HepG2 (cell line): ENCODE data around the gene LY6G5B. TPM values are rescaled to one million over a fixed set of nuclear protein-coding genes. Genes with fewer than 3 reads are reported as not detected.
A peak's percentile ranks its signal among the peaks of the same experiment; 100 is the strongest.

Experiments
- DNMT1 ChIP-seq: sonication (generic); formaldehyde crosslinking; IDR thresholded peaks from 2 replicates; pipeline ENCODE4 v1.5.1; 2020; ENCODE audit warnings: mild to moderate bottlenecking, missing genetic modification reagents
- FOSL1 ChIP-seq: sonication (generic); formaldehyde crosslinking; IDR thresholded peaks from 2 replicates; pipeline ENCODE4 v1.9.0; 2021; ENCODE audit warnings: missing genetic modification reagents, borderline replicate concordance
- HDAC1 ChIP-seq: sonication (generic); formaldehyde crosslinking; IDR thresholded peaks from 2 replicates; pipeline ENCODE4 v1.5.1; 2020; ENCODE audit warnings: mild to moderate bottlenecking, missing genetic modification reagents
- MIER3 ChIP-seq: IDR thresholded peaks from 2 replicates; pipeline ENCODE4 v1.6.1; 2016; ENCODE audit warnings: missing compliant biosample characterization, borderline replicate concordance
- RFX1 ChIP-seq: fragments of 450-650 bp; IDR thresholded peaks from 2 replicates; pipeline ENCODE4 v1.6.1; 2017
- SKI ChIP-seq: fragments of 450-650 bp; IDR thresholded peaks from one replicate; pipeline ENCODE4 v1.6.1; 2018; ENCODE audit warnings: mild to moderate bottlenecking; ENCODE audit not compliant: partially characterized antibody
- THAP7 ChIP-seq: sonication (generic); formaldehyde crosslinking; IDR thresholded peaks from 2 replicates; pipeline ENCODE4 v1.8.1; 2023; ENCODE audit warnings: mild to moderate bottlenecking, missing genetic modification reagents
- ZFY ChIP-seq: sonication (generic); formaldehyde crosslinking; IDR thresholded peaks from 2 replicates; pipeline ENCODE4 v1.4.0; 2020; ENCODE audit warnings: missing genetic modification reagents
- ZNF138 ChIP-seq: sonication (generic); formaldehyde crosslinking; IDR thresholded peaks from 2 replicates; pipeline ENCODE4 v1.5.0; 2020; ENCODE audit warnings: mild to moderate bottlenecking, low read depth, missing genetic modification reagents
- ZNF180 ChIP-seq: sonication (generic); formaldehyde crosslinking; IDR thresholded peaks from 2 replicates; pipeline ENCODE4 v1.4.0; 2020; ENCODE audit warnings: low read depth, missing genetic modification reagents, borderline replicate concordance
- ZNF232 ChIP-seq: sonication (generic); formaldehyde crosslinking; IDR thresholded peaks from 2 replicates; pipeline ENCODE4 v1.4.0; 2020; ENCODE audit warnings: missing genetic modification reagents, borderline replicate concordance
- ZNF292 ChIP-seq: sonication (generic); formaldehyde crosslinking; IDR thresholded peaks from 2 replicates; pipeline ENCODE4 v1.8.1; 2022; ENCODE audit warnings: mild to moderate bottlenecking, low read depth, missing genetic modification reagents, borderline replicate concordance
- ZNF333 ChIP-seq: sonication (generic); formaldehyde crosslinking; IDR thresholded peaks from 2 replicates; pipeline ENCODE4 v1.4.0; 2020; ENCODE audit warnings: mild to moderate bottlenecking, missing genetic modification reagents, borderline replicate concordance
- ZNF512 ChIP-seq: sonication (generic); formaldehyde crosslinking; IDR thresholded peaks from 2 replicates; pipeline ENCODE4 v1.4.0; 2020; ENCODE audit warnings: mild to moderate bottlenecking, missing genetic modification reagents
- ZNF773 ChIP-seq: sonication (generic); formaldehyde crosslinking; IDR thresholded peaks from 2 replicates; pipeline ENCODE4 v1.4.0; 2020; ENCODE audit warnings: missing genetic modification reagents, borderline replicate concordance
- polyA plus RNA-seq, 8 experiments: library from polyadenylated mRNA; depleted of rRNA in 3 of 8; stranded (reverse) in 7 of 8; unstranded in 1 of 8; fragments of >200 nt; fragmentation: Illumina TruSeq in 4 of 8; extraction: Trizol in 4 of 8; gene quantifications; 2 replicates each; pipeline versions ENCODE4 v1.2.1 to v1.2.3, GENCODE V29; 2011 to 2016; ENCODE audit warnings: low read depth in 4 of 8, missing spikeins in 1 of 8, mixed read lengths in 1 of 8; ENCODE audit not compliant: insufficient read depth in 1 of 8
- total RNA-seq, 5 experiments: library from RNA; depleted of rRNA; stranded (reverse); fragments of >200 nt; fragmentation: Illumina TruSeq; extraction: Trizol; gene quantifications; 2 replicates each; pipeline ENCODE4 v1.2.3, GENCODE V29; 2016; ENCODE audit warnings: low read depth in 1 of 5
- TF ChIP-seq, protein P1 (sequence below): IDR thresholded peaks from 2 replicates; pipeline ENCODE4 v1.6.1; 2016; ENCODE audit warnings: low read depth, control low read depth
- TF ChIP-seq, protein P2 (sequence below): sonication (generic); formaldehyde crosslinking; IDR thresholded peaks from 2 replicates; pipeline ENCODE4 v1.4.0; 2020; ENCODE audit warnings: mild to moderate bottlenecking, missing genetic modification reagents, borderline replicate concordance
- TF ChIP-seq, protein P3 (sequence below): IDR thresholded peaks from 2 replicates; pipeline ENCODE4 v1.6.1; 2016; ENCODE audit warnings: mild to moderate bottlenecking

The LY6G5B gene
- total and polyA plus RNA-seq, 2 of the 13 experiments (the other 11 are each of a cell fraction or from before 2014, with no cell fraction given): 7.8 to 15.7 TPM

DNA sequence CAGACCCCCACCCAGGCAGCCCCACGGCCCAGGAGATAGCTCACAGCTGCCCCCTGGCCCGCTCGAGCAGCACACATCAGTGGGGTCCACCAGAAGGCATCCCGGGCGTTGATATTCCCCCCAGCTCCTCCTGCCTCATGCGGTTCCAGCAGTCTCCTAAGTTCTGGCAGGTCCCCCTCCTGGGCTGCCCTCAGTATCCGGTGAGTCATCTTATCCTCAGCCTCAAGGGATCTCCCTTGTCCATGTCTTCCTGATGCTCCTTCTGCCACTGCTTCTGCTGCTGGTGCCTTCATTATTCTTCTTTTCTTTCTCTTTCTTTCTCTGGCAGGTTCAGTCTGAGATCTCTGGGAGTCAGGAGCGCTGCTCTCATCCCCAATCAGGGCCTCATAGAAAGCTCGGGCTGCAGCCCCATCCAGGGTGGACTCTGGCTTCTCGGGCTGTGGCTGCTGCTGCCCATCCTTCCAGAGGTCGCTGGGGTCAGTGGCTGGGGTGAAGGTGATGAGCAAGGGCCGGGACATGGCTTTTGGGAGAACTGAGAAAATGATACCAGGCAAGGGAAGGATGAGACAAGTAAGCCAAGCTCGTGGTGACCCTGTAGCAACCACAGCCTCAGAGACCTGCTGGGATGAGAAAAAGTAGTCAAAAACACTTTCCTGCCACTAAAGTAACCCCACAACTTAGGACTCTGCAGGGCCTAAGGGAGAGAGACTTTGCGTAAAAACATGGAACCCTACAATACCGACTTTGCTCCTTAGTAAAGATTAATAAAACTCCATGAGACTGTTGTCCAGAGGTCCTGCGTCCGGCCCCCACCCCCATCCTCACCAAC, 5.6 kb upstream of the LY6G5B start (continued):
- TF ChIP-seq ZNF138 (CRISPR knock-in tag) (no peak), ZNF333 (CRISPR knock-in tag) (0 out of 2 replicates have a peak, but pooled peaks have one; percentile 40), ZNF512 (CRISPR knock-in tag) (0 out of 2 replicates have a peak, but pooled peaks have one; percentile 17), ZNF292 (CRISPR knock-in tag) (no peak), MIER3 (CRISPR knock-in tag) (0 out of 2 replicates have a peak, but pooled peaks have one; percentile 7), ZNF232 (no peak), ZFY (CRISPR knock-in tag) (peak; percentile 7; the same call in 1 of the 2 replicates), ZNF773 (CRISPR knock-in tag) (0 out of 2 replicates have a peak, but pooled peaks have one; percentile 57), ZNF180 (CRISPR knock-in tag) (peak; percentile 68; the same call in 1 of the 2 replicates), DNMT1 (CRISPR knock-in tag) (no peak), HDAC1 (no peak), RFX1 (no peak), THAP7 (CRISPR knock-in tag) (no peak), SKI (no peak), FOSL1 (0 out of 2 replicates have a peak, but pooled peaks have one; percentile 6)
- TF ChIP-seq, protein P1, sequence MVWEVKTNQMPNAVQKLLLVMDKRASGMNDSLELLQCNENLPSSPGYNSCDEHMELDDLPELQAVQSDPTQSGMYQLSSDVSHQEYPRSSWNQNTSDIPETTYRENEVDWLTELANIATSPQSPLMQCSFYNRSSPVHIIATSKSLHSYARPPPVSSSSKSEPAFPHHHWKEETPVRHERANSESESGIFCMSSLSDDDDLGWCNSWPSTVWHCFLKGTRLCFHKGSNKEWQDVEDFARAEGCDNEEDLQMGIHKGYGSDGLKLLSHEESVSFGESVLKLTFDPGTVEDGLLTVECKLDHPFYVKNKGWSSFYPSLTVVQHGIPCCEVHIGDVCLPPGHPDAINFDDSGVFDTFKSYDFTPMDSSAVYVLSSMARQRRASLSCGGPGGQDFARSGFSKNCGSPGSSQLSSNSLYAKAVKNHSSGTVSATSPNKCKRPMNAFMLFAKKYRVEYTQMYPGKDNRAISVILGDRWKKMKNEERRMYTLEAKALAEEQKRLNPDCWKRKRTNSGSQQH (CRISPR knock-in tag): no peak; the same call in 1 of the 2 replicates
- TF ChIP-seq, protein P2, sequence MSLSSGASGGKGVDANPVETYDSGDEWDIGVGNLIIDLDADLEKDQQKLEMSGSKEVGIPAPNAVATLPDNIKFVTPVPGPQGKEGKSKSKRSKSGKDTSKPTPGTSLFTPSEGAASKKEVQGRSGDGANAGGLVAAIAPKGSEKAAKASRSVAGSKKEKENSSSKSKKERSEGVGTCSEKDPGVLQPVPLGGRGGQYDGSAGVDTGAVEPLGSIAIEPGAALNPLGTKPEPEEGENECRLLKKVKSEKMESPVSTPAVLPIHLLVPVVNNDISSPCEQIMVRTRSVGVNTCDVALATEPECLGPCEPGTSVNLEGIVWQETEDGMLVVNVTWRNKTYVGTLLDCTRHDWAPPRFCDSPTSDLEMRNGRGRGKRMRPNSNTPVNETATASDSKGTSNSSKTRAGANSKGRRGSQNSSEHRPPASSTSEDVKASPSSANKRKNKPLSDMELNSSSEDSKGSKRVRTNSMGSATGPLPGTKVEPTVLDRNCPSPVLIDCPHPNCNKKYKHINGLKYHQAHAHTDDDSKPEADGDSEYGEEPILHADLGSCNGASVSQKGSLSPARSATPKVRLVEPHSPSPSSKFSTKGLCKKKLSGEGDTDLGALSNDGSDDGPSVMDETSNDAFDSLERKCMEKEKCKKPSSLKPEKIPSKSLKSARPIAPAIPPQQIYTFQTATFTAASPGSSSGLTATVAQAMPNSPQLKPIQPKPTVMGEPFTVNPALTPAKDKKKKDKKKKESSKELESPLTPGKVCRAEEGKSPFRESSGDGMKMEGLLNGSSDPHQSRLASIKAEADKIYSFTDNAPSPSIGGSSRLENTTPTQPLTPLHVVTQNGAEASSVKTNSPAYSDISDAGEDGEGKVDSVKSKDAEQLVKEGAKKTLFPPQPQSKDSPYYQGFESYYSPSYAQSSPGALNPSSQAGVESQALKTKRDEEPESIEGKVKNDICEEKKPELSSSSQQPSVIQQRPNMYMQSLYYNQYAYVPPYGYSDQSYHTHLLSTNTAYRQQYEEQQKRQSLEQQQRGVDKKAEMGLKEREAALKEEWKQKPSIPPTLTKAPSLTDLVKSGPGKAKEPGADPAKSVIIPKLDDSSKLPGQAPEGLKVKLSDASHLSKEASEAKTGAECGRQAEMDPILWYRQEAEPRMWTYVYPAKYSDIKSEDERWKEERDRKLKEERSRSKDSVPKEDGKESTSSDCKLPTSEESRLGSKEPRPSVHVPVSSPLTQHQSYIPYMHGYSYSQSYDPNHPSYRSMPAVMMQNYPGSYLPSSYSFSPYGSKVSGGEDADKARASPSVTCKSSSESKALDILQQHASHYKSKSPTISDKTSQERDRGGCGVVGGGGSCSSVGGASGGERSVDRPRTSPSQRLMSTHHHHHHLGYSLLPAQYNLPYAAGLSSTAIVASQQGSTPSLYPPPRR: no peak; the same call in 1 of the 2 replicates
- TF ChIP-seq, protein P3, sequence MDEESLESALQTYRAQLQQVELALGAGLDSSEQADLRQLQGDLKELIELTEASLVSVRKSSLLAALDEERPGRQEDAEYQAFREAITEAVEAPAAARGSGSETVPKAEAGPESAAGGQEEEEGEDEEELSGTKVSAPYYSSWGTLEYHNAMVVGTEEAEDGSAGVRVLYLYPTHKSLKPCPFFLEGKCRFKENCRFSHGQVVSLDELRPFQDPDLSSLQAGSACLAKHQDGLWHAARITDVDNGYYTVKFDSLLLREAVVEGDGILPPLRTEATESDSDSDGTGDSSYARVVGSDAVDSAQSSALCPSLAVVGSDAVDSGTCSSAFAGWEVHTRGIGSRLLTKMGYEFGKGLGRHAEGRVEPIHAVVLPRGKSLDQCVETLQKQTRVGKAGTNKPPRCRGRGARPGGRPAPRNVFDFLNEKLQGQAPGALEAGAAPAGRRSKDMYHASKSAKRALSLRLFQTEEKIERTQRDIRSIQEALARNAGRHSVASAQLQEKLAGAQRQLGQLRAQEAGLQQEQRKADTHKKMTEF: no peak
